Immature natural killer cell (primary cell): Measurements from ENCODE around the gene DLEC1. TPM values are rescaled to one million over a fixed set of nuclear protein-coding genes. Genes with fewer than 3 reads are reported as not detected.

ENCODE experiments used
- DNase-seq, 3 donors: peaks; one replicate each; pipeline ENCODE4 v3.0.0; 2022; ENCODE audit warnings: mixed read lengths in 1 of 3
- H3K27ac Mint-ChIP-seq, 6 donors: one replicate each; pipeline ENCODE4 v1.8.0; 2020; ENCODE audit warnings: mixed read lengths in 6 of 6, mild to moderate bottlenecking in 5 of 6, inconsistent platforms in 4 of 6, moderate library complexity in 3 of 6
- H3K27me3 Mint-ChIP-seq, 3 donors: one replicate each; pipeline ENCODE4 v1.8.0; 2020 to 2021; ENCODE audit warnings: low read depth in 3 of 3, mild to moderate bottlenecking in 3 of 3, mixed read lengths in 3 of 3, moderate library complexity in 3 of 3, inconsistent platforms in 1 of 3
- H3K36me3 Mint-ChIP-seq, 3 donors: one replicate each; pipeline ENCODE4 v1.8.0; 2020; ENCODE audit warnings: mixed read lengths in 3 of 3, inconsistent platforms in 2 of 3, mild to moderate bottlenecking in 2 of 3
- H3K4me1 Mint-ChIP-seq, 2 donors: one replicate each; pipeline ENCODE4 v1.8.0; 2020; ENCODE audit warnings: inconsistent platforms in 2 of 2, mild to moderate bottlenecking in 2 of 2, mixed read lengths in 2 of 2, moderate library complexity in 1 of 2
- H3K4me3 Mint-ChIP-seq, 5 donors: one replicate each; pipeline ENCODE4 v1.8.0; 2020; ENCODE audit warnings: mild to moderate bottlenecking in 5 of 5, mixed read lengths in 5 of 5, inconsistent platforms in 3 of 5, moderate library complexity in 3 of 5
- H3K9me3 Mint-ChIP-seq, 6 donors: one replicate each; pipeline ENCODE4 v1.8.0; 2020; ENCODE audit warnings: mild to moderate bottlenecking in 6 of 6, mixed read lengths in 6 of 6, inconsistent platforms in 4 of 6, moderate library complexity in 3 of 6
- polyA plus RNA-seq, 3 donors: library from polyadenylated mRNA; unstranded; fragments of 300-500 nt; fragmentation: Illumina TruSeq; gene quantifications; one replicate each; pipeline ENCODE4 v1.2.3, GENCODE V29; 2021

The DLEC1 gene
- polyA plus RNA-seq, 3 donors from 2014 or later, result 0.16 to 2.4 (median 0.84) TPM

DNA sequence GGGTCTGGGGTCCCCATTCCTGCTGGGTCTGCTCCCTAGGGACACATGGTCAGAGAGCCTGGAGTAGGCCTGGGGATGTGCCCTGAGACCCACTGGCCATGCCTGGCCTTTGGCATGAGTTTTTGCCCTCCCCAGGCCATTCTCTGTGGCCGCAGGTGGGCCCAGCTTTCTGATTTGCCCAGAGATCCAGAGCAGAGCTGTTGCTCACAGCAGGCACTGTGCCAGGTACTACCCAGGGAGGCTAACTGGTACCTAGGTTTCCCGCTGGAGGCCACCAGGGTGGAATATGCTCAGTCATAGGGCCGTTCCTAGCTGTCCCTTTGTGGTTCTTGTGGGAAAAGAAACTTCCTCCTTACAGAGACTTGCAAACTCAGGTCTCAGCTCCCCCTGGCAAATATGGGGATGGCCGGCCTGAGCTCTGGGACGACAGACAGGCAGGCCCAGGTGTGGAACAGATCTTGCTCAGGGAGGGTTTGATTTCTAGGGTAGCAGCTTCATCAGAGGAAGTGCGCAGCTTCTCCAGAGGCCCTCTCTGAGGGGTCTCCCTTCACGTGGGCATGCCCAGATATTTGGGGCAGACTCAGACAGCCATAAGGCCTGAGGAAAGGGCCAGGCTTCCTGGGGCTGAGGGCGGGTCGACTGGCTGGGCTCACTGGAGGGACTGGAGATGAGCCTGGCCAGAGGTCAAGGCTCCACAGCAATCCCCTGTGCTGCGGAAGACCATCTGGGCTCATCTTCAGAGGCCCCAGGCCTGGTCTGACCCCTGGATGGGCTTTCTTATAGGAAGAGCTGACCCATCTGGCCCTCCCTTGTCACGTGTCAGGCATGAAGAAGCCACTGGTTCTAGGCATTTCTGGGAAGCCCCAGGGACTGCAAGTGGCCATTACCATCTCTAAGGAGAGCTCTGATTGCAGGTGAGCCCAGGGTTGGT lies 69.9 kb downstream of the DLEC1 start:
- DNase-seq, result no peak
- Mint-ChIP-seq H3K36me3 (peaks cover 3 to 9% (median 5%) of the 10 kb centered on the region in 3 donors), H3K27me3 (peaks cover 0 to 3% (median 0%) of the 10 kb centered on the region in 3 donors), H3K9me3 (peaks cover 1 to 15% (median 3%) of the 10 kb centered on the region in 6 donors), H3K27ac (no peak overlapping the region), H3K4me3 (no peak overlapping the region), H3K4me1 (no peaks in the 10 kb centered on the region)

DNA sequence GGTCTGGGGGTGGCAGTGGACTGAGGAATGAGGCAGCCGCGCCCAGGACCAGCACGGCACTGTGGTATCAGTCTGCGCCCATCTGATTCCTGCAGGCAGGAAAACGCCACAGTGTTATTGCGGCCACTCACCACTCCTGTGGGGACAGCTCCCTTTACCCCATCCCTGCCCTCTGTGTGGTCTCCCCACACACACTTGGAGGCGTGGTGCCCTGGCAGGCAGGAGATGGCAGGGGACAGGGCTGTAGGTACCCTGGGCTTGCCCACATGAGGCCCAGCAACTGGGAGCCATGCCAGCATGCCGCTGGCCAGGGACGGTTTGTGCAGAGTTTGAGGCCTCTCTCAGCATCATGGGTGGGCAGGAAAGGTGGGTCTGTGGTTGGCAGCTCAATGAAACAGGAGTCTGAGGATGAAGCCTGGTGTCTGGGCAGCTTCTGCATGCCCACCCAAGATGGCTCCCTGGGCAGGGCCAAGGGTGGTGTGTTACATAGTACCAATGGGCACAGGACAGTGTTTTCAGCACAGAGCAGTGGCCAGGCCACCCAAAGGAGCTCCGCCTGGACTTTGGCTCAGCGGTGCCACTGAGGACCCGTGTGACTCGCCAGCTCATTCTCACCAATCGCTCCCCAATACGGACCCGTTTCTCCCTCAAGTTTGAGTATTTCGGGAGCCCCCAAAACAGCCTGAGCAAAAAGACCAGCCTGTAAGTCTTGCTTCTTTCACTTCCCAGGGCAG lies 70.7 kb downstream of the DLEC1 start:
- no peak for DNase-seq
- no peak overlapping the region for H3K27ac Mint-ChIP-seq
- peaks cover 3 to 9% (median 5%) of the 10 kb centered on the region in 3 donors for H3K36me3 Mint-ChIP-seq
- no peak overlapping the region for H3K4me3 Mint-ChIP-seq
- peaks cover 0 to 2% (median under 1%) of the 10 kb centered on the region in 3 donors for H3K27me3 Mint-ChIP-seq
- H3K4me1 Mint-ChIP-seq, result no peaks in the 10 kb centered on the region
- H3K9me3 Mint-ChIP-seq, result peaks cover 1 to 12% (median 3%) of the 10 kb centered on the region in 6 donors

DNA sequence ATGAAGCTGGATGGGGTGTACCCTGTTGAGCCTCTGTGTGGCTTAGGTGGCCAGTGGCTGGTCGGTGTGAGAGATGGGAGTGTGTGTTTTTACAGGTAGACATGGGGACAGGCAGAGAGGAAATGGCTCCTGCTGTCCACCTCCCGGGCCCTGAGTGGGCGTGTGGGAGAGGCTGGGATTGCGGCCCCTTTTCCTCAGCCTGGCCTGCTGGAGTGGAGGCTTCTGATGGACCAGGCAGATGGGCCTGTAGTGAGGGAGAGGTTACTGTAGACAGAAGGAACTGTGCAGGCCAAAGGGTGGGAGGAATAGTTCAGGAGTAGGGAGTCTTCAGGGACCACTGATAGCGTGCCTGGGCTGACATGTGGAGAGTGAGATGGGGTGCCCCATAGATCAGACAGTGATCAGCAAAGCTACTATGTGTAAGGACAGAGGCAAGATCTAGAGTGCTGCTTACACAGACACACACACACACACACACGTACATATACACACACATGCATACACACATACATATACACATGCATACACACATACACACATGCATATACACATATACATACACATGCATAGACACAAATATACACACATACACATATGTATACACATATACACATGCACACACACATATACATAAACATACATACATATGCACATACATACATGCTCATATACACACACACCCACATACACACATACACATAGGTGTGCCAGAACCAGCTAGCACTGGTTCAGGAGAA lies 71.5 kb downstream of the DLEC1 start:
- H3K36me3 Mint-ChIP-seq, result peaks cover 3 to 4% (median 4%) of the 10 kb centered on the region in 3 donors
- H3K27me3 Mint-ChIP-seq, result peaks cover 0 to 3% (median 1%) of the 10 kb centered on the region in 3 donors
- H3K4me1 Mint-ChIP-seq, result no peaks in the 10 kb centered on the region
- DNase-seq, result no peak
- no peak overlapping the region for H3K27ac Mint-ChIP-seq
- no peak overlapping the region for H3K4me3 Mint-ChIP-seq
- H3K9me3 Mint-ChIP-seq, result peaks cover 0 to 5% (median 3%) of the 10 kb centered on the region in 6 donors

DNA sequence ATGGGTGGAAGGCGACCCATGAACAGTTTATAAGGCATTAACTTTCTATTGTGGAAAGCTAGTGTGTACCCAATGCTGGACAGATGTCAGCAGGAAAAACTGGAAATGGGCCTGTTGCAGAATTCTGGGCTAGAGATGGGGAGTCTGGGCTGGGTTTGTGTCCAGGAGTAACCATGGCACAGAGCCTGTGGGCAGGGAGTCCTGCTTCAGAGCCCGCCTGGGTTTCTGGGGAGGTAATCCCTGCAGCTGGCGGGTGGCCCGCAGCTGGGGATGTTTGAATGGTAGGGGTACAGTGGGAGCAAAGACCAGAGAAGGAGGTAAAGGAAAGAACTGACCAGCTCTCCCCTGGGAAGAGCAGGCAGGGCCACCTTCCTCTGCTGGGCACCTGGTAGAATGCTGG lies 72.2 kb downstream of the DLEC1 start:
- no peak for DNase-seq
- no peak overlapping the region for H3K4me3 Mint-ChIP-seq
- H3K9me3 Mint-ChIP-seq, result no peaks in the 10 kb centered on the region
- peaks cover 0 to 3% (median 1%) of the 10 kb centered on the region in 3 donors for H3K27me3 Mint-ChIP-seq
- H3K36me3 Mint-ChIP-seq, result no peaks in the 10 kb centered on the region
- no peak overlapping the region for H3K27ac Mint-ChIP-seq
- H3K4me1 Mint-ChIP-seq, result no peaks in the 10 kb centered on the region

DNA sequence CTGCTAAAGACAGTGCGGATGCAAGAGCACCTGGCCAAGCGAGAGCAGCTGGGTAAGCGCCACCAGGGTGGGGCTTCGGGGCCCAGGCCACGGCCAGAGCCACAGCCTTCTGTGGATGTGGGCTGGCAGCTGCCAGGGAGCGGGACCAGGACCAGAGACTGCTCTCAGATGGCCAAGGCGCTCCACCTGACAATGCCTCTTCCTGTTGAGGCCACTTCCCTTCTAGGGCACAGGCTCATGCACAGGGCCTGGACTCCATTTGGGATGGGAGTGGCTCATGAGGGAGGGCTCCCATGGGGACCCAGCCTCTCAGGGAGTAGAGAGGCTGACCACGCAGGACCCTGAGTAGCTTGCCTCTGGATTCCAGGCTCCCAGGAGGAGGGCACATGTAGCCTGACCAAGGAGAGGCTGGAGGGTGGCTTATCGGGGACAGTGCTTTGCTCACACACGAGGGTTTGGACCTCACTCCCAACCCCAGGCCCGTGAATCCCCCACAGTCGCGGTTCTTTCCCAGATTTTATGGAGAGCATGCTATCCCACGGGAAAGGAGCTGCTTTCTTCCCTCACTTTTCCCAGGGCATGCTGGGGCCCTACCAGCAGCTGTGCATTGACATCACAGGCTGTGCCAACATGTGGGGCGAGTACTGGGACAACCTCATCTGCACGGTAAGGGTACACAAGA lies 72.8 kb downstream of the DLEC1 start:
- Mint-ChIP-seq H3K4me3 (no peak overlapping the region), H3K27ac (no peak overlapping the region), H3K9me3 (no peaks in the 10 kb centered on the region), H3K4me1 (no peaks in the 10 kb centered on the region), H3K36me3 (no peaks in the 10 kb centered on the region), H3K27me3 (peaks cover 0 to 3% (median 1%) of the 10 kb centered on the region in 3 donors)
- DNase-seq, result no peak

DNA sequence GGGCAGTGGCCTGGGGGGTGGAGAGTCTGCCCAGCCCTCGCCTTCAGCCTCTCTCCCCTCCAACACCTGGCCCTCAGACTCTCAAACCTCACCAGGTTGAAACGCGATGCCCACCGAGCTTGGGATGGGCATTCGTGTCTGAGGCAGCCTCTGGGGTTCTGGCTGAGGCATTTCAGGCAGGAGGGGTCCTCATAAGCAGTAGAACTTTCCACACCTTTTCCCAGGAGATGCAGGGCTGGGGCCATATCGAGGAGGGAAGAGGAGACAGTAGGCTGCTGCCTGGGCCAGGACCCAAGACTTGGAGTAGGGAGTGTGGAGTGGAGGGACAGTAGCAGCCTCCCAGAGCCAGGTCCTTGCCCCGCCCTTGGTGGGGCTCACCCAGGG lies 73.4 kb downstream of the DLEC1 start:
- H3K27ac Mint-ChIP-seq, result no peak overlapping the region
- H3K36me3 Mint-ChIP-seq, result no peaks in the 10 kb centered on the region
- no peaks in the 10 kb centered on the region for H3K4me1 Mint-ChIP-seq
- no peaks in the 10 kb centered on the region for H3K9me3 Mint-ChIP-seq
- DNase-seq, result no peak
- H3K27me3 Mint-ChIP-seq, result peaks cover 0 to 5% (median 1%) of the 10 kb centered on the region in 3 donors
- no peak overlapping the region for H3K4me3 Mint-ChIP-seq

DNA sequence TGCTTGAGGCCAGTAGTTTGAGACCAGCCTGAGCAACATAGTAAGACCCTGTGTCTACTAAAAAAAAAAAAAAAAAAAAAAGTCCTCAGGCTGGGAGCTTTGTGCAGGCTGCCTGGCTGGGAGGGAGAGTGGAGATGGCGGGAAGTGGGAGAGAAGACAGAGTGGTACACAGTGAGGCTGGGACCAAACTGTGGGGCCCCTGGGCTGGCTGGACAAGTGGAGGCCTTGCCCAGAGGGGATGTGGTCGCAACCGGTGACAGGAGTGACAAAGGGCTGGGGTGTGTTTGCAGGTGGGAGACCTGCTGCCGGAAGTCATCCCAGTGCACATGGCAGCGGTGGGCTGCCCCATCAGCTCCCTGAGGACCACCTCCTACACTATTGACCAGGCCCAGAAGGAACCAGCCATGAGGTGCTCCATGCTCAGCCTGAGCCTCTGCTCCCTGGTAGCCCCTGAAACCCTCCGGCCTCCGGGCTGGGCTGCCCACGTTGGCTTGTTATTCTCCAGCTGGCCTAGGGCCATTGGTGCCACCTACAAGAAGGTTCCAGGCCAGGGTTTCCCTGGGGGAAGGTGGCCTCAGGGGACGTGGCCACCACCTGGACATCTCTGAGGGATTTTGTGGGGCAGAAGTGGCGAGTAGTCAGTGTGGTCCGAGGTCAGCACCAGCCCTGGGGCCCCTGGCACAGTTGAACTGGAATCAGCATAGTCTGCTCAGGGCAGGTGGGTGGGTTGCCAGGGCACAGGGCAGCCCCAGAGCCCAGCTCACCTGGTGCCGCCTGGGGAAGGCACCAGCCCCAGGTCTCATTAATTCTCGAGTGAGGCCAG lies 75.3 kb downstream of the DLEC1 start:
- Mint-ChIP-seq H3K9me3 (no peaks in the 10 kb centered on the region), H3K27me3 (peaks cover 0 to 8% (median 5%) of the 10 kb centered on the region in 3 donors), H3K4me3 (no peak overlapping the region), H3K36me3 (no peaks in the 10 kb centered on the region), H3K27ac (no peak overlapping the region), H3K4me1 (peaks cover 0 to 2% of the 10 kb centered on the region in 2 donors)
- no peak for DNase-seq

DNA sequence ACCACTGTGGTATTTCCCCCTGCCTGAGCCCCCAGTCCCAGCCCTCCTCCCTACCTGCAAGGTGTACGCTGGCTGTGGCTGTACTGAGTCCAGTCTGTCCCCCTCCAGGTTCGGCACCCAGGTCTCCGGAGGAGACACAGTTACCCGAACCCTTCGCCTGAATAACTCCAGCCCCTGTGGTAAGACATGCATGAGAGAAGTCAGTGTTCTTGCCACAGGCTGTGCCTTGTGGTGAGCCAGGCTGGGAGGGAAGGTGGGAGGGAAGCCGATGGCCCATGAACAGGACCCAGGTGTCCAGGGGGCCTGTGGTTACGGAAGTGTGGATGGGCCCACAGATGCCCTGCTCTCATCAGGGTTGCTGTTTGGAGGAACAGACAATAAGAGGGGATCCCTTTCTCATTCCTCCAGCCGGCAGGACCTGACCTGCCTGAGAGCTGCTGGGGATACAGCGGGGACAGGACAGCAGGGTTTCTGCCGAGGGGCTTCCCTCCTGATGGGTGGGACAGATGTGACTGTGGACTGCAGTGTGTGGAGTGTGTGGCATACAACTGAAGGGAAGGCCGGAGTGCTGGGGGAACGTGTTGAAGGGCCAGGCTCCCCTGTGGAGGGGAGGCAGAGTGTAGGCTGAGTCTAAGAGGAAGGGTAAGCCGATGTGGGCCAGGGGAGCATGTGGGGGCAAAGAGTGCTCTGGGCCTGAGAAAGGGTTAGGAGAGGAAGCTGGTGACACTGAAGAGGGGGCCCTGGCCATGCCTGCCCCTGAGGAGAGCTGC lies 76.1 kb downstream of the DLEC1 start:
- DNase-seq, result no peak
- Mint-ChIP-seq H3K4me1 (peaks cover 0 to 2% of the 10 kb centered on the region in 2 donors), H3K27ac (peak overlapping the region in 1 of 6 donors; percentile 9), H3K4me3 (no peak overlapping the region), H3K9me3 (no peaks in the 10 kb centered on the region), H3K27me3 (peaks cover 0 to 11% (median 5%) of the 10 kb centered on the region in 3 donors), H3K36me3 (no peaks in the 10 kb centered on the region)

DNA sequence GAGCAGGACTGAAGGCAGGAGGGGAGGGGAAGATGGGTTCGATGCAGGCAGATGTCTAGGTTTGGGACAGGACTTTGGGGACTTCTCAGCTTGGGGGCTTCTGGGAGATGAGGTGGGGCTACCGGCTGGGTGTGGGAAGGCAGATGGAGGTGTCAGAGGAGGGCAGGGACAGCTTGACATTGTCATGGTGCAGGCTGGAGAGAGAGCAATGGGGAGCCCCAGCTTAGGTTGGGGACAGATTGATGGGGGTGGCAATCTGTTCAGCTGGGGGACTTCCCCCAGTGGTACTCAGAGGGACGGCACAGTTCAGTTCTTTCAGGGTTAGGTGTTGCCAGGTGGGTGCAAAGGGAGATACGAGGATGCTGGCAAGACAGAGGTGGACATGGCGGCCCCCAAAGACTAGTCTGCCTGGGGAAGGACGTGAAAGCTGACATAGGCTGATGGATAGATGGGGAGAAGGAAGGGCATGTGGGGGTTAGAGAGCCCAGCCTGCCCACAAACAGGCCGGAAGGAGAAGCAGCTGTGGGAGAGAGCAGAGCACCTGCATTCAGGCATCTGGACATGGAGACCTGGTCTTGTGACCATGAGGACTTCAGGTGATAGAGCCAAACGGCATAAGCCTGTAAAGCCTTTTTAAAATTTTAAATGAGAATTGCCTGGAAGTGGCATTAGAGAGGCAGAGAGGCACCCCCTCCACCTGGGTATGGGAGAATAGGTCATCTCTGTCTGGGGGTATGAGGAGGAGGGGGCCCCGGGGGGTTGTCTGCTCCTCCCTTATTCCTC lies 76.8 kb downstream of the DLEC1 start:
- Mint-ChIP-seq H3K4me3 (no peak overlapping the region), H3K27me3 (peaks cover 0 to 11% (median 5%) of the 10 kb centered on the region in 3 donors), H3K9me3 (no peaks in the 10 kb centered on the region), H3K36me3 (no peaks in the 10 kb centered on the region), H3K4me1 (peaks cover 0 to 2% of the 10 kb centered on the region in 2 donors), H3K27ac (peak overlapping the region in 4 of 6 donors; percentile 9 to 42 (median 16))
- no peak for DNase-seq

DNA sequence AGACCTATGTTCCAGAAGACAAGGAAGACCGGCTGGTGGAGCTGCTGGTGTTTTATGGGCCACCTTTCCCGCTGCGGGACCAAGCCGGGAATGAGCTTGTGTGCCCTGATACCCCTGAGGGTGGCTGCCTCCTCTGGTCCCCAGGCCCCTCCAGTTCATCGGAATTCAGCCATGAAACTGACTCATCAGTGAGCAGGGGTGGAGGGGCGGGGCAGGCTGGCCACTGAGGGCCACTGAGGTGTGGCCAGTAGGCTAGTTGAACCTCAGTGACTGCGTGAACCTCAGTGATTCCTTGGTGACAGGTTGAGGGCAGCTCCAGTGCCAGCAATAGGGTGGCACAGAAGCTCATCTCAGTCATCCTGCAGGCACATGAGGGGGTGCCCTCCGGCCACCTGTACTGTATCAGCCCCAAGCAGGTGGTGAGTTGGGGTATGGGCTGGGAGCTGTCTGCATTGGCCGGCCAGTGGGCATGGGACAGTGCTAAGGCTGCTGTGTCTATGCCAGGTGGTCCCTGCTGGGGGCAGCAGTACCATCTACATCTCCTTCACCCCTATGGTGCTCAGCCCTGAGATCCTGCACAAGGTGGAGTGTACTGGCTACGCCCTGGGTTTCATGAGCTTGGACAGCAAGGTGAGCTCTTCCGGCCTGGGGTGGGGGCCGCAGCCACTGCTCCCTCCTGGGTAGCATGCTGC lies 77.6 kb downstream of the DLEC1 start:
- Mint-ChIP-seq H3K4me3 (no peak overlapping the region), H3K4me1 (peaks cover 0 to 2% of the 10 kb centered on the region in 2 donors), H3K36me3 (no peaks in the 10 kb centered on the region), H3K27me3 (peaks cover 0 to 11% (median 5%) of the 10 kb centered on the region in 3 donors), H3K27ac (no peak overlapping the region), H3K9me3 (no peaks in the 10 kb centered on the region)
- DNase-seq, result no peak

DNA sequence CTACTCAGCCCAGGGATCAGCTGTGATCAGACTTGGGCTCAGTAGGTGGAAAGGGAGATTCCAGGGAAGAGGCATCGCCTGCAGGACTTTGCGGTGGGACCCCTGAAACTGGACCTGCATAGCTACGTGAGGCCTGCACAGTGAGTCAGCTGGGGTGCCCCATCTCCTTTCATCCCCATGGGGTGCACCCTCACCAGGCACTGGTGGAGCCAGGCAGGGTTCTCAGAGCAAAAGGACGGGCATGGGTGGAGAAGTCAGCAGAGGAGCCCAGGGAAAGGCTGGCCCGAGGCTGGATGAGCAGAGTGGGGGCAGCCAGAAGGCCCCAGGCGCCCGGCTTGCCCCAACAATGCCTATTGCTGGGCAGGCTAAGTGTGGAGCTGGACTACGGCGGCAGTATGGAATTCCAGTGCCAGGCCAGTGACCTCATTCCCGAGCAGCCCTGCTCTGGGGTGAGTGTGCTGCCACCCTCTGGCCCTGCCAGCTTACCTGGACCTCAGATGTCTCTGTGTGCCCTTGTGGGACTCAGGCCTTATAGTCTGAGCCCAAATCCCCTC lies 78.2 kb downstream of the DLEC1 start:
- H3K27ac Mint-ChIP-seq, result no peak overlapping the region
- H3K27me3 Mint-ChIP-seq, result peaks cover 0 to 11% (median 5%) of the 10 kb centered on the region in 3 donors
- no peaks in the 10 kb centered on the region for H3K9me3 Mint-ChIP-seq
- DNase-seq, result no peak
- H3K4me3 Mint-ChIP-seq, result no peak overlapping the region
- peaks cover 0 to 2% of the 10 kb centered on the region in 2 donors for H3K4me1 Mint-ChIP-seq
- H3K36me3 Mint-ChIP-seq, result peaks cover 0 to 4% (median 0%) of the 10 kb centered on the region in 3 donors
